Measurements from ENCODE around the gene USP47.

DNA sequence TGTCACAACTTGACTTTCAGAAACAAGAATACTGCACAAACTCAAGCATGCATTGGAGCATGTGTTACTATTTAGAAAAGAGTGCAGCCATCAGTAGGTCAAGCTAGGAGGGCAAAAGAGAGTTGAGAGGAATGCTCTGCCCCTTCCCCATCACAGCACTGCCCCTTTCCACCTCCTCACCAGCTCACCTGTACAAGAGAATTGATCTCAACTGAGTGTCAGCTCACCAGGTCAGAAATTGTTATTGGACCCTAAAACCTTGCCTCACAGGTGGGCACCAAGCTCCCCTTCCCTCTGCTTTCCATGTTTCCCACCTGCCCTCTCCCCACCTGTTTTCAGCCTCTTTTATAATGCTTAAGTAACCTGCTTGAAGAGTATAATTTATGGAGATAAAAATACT, 117.8 kb downstream of the USP47 start:
- no peak for TF ChIP-seq KDM5B (IDR thresholded peaks at IDR 0.05; ENCODE audit: insufficient replicate concordance, low read depth, low read length)
- no peak for TF ChIP-seq POLR2A (conservative IDR thresholded peaks at IDR 0.05)
- TF ChIP-seq ZNF274 (IDR thresholded peaks at IDR 0.05; ENCODE audit: borderline replicate concordance, low read depth, low read length): no peak
- TF ChIP-seq ILK (tag; IDR thresholded peaks at IDR 0.05; ENCODE audit: borderline replicate concordance, low read depth): no peak
- TF ChIP-seq UBTF (IDR thresholded peaks at IDR 0.05; ENCODE audit: borderline replicate concordance in 1 of 2, low read depth in 2 of 2, low read length in 2 of 2): no peak
